Skeletal muscle satellite cell (primary cell): Measurements from ENCODE around the gene CRADD.
"Not testable (repeated sequence)": the region's sequence is repeated elsewhere in the genome, so short reads cannot be mapped to it uniquely, and the experiment has no call there.

Experiments used
- H3K27me3 ChIP-seq: 2 replicates; pipeline ENCODE4 v1.7.0; 2013; ENCODE audit warnings: low read length; ENCODE audit not compliant: control insufficient read depth, insufficient read depth
- H3K36me3 ChIP-seq: 2 replicates; pipeline ENCODE4 v1.7.0; 2013; ENCODE audit warnings: mild to moderate bottlenecking, control low read depth, low read length; ENCODE audit not compliant: insufficient read depth
- H3K4me1 ChIP-seq: 2 replicates; pipeline ENCODE4 v1.7.0; 2013; ENCODE audit warnings: low read length; ENCODE audit not compliant: control insufficient read depth, insufficient read depth
- H3K4me2 ChIP-seq: 2 replicates; pipeline ENCODE4 v1.7.0; 2013; ENCODE audit warnings: mild to moderate bottlenecking, low read length
- H3K4me3 ChIP-seq: 2 replicates; pipeline ENCODE4 v1.7.0; 2013; ENCODE audit warnings: low read length
- H3K9ac ChIP-seq: 2 replicates; pipeline ENCODE4 v1.7.0; 2013; ENCODE audit warnings: mild to moderate bottlenecking, low read depth, low read length, moderate library complexity
- H3K9me3 ChIP-seq: replicated peaks from 2 replicates; pipeline ENCODE4 v1.7.0; 2013; ENCODE audit warnings: mild to moderate bottlenecking, control low read depth, low read length

CRADD gene

GRCh38 chr12:93753285-93753684 is 76.1 kb downstream of the CRADD start:
- Histone ChIP-seq H3K36me3 (no peaks in the 10 kb centered on the region), H3K4me3 (no peak overlapping the region), H3K27me3 (no peaks in the 10 kb centered on the region), H3K9ac (no peak overlapping the region), H3K9me3 (no peaks in the 10 kb centered on the region), H3K4me2 (no peak overlapping the region), H3K4me1 (no peaks in the 10 kb centered on the region)

GRCh38 chr12:93753838-93754429 is 76.8 kb downstream of the CRADD start:
- Histone ChIP-seq H3K4me2 (no peak overlapping the region), H3K36me3 (no peaks in the 10 kb centered on the region), H3K4me1 (no peaks in the 10 kb centered on the region), H3K27me3 (no peaks in the 10 kb centered on the region), H3K4me3 (no peak overlapping the region), H3K9me3 (no peaks in the 10 kb centered on the region), H3K9ac (no peak overlapping the region)

GRCh38 chr12:93754859-93755258 is 77.7 kb downstream of the CRADD start:
- H3K9me3 ChIP-seq, H3K27me3 ChIP-seq, H3K4me2 ChIP-seq, H3K4me3 ChIP-seq, H3K36me3 ChIP-seq, H3K4me1 ChIP-seq, H3K9ac ChIP-seq: not testable (repeated sequence)

- H3K27me3 ChIP-seq = no peaks in the 10 kb centered on the region
- no peak overlapping the region for H3K9ac ChIP-seq
- peaks cover 3% of the 10 kb centered on the region for H3K4me1 ChIP-seq
- H3K4me3 ChIP-seq = no peak overlapping the region
- H3K36me3 ChIP-seq = no peaks in the 10 kb centered on the region
- H3K4me2 ChIP-seq = no peak overlapping the region
- H3K9me3 ChIP-seq = no peaks in the 10 kb centered on the region
Observed at GRCh38 chr12:93756288-93756687, 79.1 kb downstream of the CRADD start.

DNA sequence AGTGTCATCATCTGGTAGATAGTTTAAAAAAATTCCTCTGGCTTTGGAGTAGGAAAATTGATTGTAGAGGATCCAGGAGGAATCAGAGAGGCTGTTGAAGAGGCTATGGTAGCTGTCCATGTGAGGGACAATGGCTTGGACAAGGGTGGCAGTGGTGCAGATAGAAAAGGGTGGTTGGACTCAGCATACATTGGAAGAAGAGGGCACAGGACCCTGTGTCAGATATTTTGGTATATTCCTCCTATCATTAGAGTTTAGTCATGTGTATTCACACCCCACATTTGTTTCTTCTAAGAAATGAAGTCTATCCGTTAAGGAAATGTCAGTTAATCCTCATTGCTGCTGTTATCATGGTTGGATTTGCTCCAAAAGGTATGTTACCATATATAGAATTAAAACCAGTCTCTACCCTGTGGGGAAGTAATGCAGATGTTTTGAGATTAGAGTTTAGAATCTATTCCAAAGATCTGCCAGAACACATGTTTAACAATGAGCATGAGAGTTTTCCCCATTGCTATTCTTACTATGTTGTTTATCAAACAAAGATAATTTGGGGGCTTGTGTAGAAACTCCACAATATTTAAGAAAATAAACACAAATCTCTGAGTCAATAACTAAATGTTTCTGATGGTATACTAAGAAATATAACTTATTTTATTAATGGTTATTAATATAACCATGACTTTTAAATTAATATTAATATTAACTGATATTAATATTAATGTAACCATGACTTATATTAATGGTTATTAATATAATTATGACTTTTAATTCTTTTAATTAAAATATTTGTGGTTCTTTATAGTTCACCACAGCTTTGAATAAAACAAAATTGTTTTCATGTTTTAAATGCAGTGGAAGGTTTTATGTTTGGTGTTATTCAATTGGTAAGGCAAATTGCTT is 80.9 kb downstream of the CRADD start:
- no peak overlapping the region for H3K4me2 ChIP-seq
- H3K9ac ChIP-seq = no peak overlapping the region
- peaks cover 15% of the 10 kb centered on the region for H3K4me1 ChIP-seq
- no peaks in the 10 kb centered on the region for H3K36me3 ChIP-seq
- no peak overlapping the region for H3K4me3 ChIP-seq
- H3K27me3 ChIP-seq = no peaks in the 10 kb centered on the region
- no peaks in the 10 kb centered on the region for H3K9me3 ChIP-seq

DNA sequence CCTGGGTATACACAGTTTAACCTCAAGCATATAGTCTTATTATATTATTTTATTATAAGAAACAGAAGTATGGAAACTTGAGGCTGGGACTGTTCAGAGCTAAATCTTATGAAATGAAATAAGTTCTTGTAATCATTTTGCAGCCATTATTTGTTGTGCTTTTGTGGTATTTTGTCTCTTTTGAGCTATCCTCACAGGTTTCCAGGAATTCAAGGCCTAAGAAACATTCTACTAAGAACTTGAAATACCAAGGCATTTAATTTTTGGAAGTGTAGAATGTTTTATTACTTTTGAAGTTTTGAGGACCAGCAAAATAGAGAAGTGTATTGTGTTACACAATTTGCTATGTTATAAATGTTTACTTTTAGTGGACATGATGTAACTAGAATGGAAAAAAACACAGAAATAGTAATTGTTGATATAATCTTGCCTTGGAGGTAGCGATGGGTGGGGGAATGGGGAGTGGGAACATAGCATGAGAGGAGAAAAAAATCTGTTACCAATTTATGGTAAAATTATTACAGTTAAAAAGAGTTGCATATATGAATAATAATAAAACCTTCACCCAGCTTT is 81.7 kb downstream of the CRADD start:
- H3K36me3 ChIP-seq = no peaks in the 10 kb centered on the region
- H3K27me3 ChIP-seq = no peaks in the 10 kb centered on the region
- no peaks in the 10 kb centered on the region for H3K9me3 ChIP-seq
- H3K4me3 ChIP-seq = no peak overlapping the region
- H3K9ac ChIP-seq = no peak overlapping the region
- no peak overlapping the region for H3K4me2 ChIP-seq
- peaks cover 15% of the 10 kb centered on the region for H3K4me1 ChIP-seq

DNA sequence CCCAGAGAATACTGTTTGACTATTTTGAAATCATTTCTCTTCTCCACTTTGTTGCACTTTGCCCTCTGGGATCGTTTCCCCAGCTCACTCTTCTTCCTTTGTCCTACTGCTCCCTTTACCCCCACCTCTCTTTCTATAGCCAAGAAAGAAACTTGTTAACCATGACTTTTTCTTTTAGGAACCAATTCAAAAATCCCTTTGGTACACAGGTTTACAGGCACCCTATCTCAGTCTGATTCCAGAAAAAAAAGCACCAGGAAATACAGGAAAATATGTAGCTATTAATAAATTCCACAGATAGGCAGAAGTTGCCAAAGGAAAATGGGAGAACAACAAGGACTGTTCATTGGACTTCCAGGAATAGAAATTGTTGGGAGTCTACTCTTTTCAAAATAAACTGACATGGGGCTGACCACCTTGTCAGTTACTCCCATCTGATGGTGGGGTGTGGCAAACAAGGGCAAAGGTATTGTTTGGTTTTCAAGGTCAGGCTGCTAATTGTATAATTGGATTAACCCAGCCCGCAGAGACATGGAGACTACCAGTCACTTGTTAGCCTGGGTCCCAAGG is 82.4 kb downstream of the CRADD start:
- no peaks in the 10 kb centered on the region for H3K27me3 ChIP-seq
- H3K4me1 ChIP-seq = peaks cover 15% of the 10 kb centered on the region

DNA sequence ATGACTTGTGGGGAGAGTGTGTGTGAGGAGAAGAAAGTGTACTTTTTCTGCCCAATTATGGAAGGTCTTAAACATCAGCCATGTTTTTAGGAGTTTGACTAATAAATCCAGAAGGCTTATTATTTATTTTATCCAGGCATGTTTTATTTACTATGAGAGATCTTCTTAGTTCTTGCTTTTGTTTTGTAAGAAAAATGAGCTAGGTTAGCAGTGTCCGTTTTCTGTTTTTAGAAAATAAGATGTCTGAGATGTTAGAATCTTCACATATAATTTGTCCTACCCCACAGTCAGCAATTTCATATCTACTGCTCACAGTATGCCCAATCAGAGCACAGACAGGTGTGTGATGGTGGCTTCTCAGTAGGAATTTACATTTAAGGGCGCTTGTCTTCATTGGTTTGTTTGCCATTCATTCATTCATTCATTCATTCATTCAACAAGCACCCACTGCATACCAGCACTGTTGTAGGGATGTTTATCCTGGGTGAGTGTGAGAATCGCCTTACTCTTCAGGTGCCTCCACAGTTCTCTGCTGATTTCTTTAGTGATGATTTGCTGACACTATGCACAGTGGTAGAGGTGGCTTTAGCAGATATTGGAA is 83.2 kb downstream of the CRADD start:
- no peaks in the 10 kb centered on the region for H3K9me3 ChIP-seq
- no peak overlapping the region for H3K9ac ChIP-seq
- H3K4me3 ChIP-seq = no peak overlapping the region
- no peak overlapping the region for H3K4me2 ChIP-seq
- no peaks in the 10 kb centered on the region for H3K27me3 ChIP-seq
- peaks cover 15% of the 10 kb centered on the region for H3K4me1 ChIP-seq
- H3K36me3 ChIP-seq = no peaks in the 10 kb centered on the region

More for the DNA sequence above, 82.4 kb downstream of the CRADD start:
- no peak overlapping the region for H3K9ac ChIP-seq
- H3K36me3 ChIP-seq = no peaks in the 10 kb centered on the region
- H3K4me2 ChIP-seq = no peak overlapping the region
- H3K4me3 ChIP-seq = no peak overlapping the region
- no peaks in the 10 kb centered on the region for H3K9me3 ChIP-seq

- no peak overlapping the region for H3K4me3 ChIP-seq
- H3K9ac ChIP-seq = peak overlapping the region; percentile 60
- no peaks in the 10 kb centered on the region for H3K9me3 ChIP-seq
- H3K27me3 ChIP-seq = no peaks in the 10 kb centered on the region
- H3K4me2 ChIP-seq = peak overlapping the region; percentile 46
- peaks cover 22% of the 10 kb centered on the region for H3K4me1 ChIP-seq
- H3K36me3 ChIP-seq = no peaks in the 10 kb centered on the region
Observed at GRCh38 chr12:93762059-93762719, 85.0 kb downstream of the CRADD start.

DNA sequence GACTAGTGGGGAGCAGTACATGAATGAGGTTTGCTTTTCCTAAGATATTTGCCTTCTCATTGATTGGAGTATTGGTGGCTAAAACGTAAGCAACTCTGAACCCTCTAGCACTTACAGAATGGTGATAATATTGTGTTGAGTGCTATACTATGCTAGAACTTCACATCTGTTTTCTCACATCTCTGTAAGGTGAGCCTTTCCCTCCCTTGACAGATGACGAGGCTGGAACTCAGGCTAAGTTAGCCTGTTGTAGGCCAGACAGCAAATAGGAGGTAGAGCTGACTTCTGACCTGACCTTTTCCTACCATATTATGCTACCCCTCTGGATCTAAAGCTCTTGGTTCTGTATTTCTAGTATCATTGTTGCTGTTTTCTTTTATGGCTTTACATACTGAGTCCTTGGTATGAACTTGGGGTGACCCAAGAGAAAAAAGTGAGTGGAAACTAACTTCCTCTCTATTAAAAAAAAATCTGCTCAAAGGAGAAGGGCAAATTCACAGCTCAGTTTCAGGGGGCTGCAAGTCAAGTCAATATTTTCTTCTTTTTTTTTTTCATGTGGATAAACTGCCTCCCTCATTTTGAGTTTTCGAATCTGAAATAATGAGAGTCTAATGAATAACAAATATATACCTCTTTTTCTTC is 85.9 kb downstream of the CRADD start:
- no peak overlapping the region for H3K9ac ChIP-seq
- no peak overlapping the region for H3K4me3 ChIP-seq
- no peaks in the 10 kb centered on the region for H3K36me3 ChIP-seq
- H3K4me1 ChIP-seq = peaks cover 31% of the 10 kb centered on the region
- no peaks in the 10 kb centered on the region for H3K27me3 ChIP-seq
- no peak overlapping the region for H3K4me2 ChIP-seq
- no peaks in the 10 kb centered on the region for H3K9me3 ChIP-seq
